ENCODE results near the gene INTS1.

Gene INTS1

DNA sequence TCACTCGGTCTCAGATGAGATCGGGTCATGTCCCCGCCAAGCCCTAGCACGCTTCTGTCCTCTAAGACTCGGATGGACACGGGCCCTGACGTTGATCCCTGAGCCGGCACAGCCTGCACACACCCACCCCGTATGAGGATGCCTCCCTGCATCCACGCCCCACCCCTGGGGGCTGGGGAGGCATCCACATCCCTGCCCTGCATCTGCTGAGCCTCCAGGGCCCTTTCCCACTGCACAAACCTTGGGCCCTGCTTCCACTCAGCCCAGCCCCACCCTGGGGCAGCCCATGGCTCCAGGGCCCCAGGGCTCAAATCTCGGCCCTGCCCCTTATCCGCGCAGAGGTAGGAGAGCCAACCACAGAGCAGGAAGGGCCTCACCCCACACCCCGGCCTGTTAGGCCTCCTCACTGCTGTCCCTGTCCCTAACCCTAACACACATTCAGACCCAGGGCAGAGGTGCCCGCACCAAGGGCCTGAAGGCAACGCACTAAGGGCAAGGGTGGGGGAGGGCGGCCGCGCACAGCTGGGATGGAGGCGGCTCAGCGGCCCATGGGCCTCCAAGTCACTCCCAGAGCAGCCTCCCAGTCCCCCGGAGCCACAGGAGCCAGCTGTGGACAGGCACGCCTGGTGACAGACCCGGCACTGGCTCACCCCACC, 35.4 kb downstream of the INTS1 start:
- no peak for TF ChIP-seq POLR2AphosphoS5 (IDR thresholded peaks at IDR 0.05; ENCODE audit: low read depth, low read length)
- no peak for TF ChIP-seq FOXP2 (optimal IDR thresholded peaks at IDR 0.05; ENCODE audit: borderline replicate concordance, extremely low read depth, extremely low read length, insufficient read depth)
- TF ChIP-seq, protein P1, sequence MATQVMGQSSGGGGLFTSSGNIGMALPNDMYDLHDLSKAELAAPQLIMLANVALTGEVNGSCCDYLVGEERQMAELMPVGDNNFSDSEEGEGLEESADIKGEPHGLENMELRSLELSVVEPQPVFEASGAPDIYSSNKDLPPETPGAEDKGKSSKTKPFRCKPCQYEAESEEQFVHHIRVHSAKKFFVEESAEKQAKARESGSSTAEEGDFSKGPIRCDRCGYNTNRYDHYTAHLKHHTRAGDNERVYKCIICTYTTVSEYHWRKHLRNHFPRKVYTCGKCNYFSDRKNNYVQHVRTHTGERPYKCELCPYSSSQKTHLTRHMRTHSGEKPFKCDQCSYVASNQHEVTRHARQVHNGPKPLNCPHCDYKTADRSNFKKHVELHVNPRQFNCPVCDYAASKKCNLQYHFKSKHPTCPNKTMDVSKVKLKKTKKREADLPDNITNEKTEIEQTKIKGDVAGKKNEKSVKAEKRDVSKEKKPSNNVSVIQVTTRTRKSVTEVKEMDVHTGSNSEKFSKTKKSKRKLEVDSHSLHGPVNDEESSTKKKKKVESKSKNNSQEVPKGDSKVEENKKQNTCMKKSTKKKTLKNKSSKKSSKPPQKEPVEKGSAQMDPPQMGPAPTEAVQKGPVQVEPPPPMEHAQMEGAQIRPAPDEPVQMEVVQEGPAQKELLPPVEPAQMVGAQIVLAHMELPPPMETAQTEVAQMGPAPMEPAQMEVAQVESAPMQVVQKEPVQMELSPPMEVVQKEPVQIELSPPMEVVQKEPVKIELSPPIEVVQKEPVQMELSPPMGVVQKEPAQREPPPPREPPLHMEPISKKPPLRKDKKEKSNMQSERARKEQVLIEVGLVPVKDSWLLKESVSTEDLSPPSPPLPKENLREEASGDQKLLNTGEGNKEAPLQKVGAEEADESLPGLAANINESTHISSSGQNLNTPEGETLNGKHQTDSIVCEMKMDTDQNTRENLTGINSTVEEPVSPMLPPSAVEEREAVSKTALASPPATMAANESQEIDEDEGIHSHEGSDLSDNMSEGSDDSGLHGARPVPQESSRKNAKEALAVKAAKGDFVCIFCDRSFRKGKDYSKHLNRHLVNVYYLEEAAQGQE (IDR thresholded peaks at IDR 0.05; ENCODE audit: insufficient read depth in 1 of 2, low read depth in 2 of 2, low read length in 2 of 2) = no peak
- no peak for TF ChIP-seq SIN3A (IDR thresholded peaks at IDR 0.05; ENCODE audit: borderline replicate concordance, insufficient read depth, low read length)
- TF ChIP-seq TAF1 (IDR thresholded peaks at IDR 0.05; ENCODE audit: borderline replicate concordance, insufficient read depth, low read length) = no peak

DNA sequence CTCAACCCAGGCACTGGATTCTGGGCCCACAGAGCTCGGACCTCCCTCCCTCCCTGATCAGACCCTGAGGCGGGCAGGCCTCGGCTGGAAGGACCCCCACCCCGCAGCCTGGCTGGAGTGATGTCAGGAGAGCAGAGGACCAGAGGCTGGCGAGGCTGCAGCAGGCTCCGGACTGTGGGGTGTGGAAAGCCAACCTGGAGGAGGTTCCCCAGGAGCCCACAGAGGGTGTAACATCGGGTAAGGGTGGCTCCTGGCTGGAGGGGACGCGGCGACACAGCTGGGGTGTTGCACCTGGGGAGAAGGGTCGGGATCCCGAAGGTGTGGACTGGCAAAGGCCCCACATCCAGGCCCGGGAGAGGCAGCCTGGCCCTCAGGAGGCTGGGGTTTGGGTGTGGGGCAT, 36.0 kb downstream of the INTS1 start:
- TF ChIP-seq SIN3A (IDR thresholded peaks at IDR 0.05; ENCODE audit: borderline replicate concordance, insufficient read depth, low read length) (no peak), POLR2AphosphoS5 (IDR thresholded peaks at IDR 0.05; ENCODE audit: low read depth, low read length) (no peak), FOXP2 (optimal IDR thresholded peaks at IDR 0.05; ENCODE audit: borderline replicate concordance, extremely low read depth, extremely low read length, insufficient read depth) (no peak), TAF1 (IDR thresholded peaks at IDR 0.05; ENCODE audit: borderline replicate concordance, insufficient read depth, low read length) (no peak)
- TF ChIP-seq, protein P1 (IDR thresholded peaks at IDR 0.05; ENCODE audit: insufficient read depth in 1 of 2, low read depth in 2 of 2, low read length in 2 of 2) = no peak

DNA sequence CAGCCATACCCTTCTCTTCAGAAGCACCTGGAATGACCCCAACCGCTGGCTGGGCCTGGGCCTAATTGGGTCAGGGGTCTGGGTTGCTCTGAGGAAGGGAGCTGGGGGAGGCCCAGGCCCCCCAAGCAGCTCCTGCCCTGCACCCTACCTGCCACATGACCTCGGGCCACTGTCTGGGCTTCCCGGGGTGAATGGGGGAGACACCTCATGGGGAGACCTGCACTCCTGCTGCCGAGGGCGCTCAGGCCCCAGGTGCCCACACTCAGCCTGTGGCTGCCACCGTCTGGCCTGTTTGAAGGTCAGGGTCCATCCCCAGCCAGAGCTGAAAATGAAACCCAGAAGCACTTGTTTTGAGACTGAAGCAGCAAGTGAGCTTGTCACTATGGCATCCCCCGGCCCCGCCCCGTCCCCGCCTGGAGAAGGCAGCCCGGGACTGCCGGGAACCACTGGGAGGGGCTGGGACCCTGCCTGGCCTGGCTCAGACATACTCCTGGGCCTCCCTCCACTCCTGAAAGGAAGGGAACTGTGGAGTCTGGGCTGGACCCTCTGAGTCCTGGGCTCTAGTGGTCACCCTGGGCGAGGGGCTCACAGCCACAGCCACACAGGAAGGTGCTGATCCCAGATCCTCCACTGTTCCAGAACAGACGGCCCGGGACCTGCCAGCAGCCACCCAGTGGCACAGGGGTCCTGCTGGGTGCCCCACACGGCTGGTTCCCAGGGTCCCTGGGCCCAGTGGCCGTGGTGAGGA, 37.5 kb downstream of the INTS1 start:
- no peak for TF ChIP-seq FOXP2 (optimal IDR thresholded peaks at IDR 0.05; ENCODE audit: borderline replicate concordance, extremely low read depth, extremely low read length, insufficient read depth)
- TF ChIP-seq TAF1 (IDR thresholded peaks at IDR 0.05; ENCODE audit: borderline replicate concordance, insufficient read depth, low read length) = no peak
- TF ChIP-seq SIN3A (IDR thresholded peaks at IDR 0.05; ENCODE audit: borderline replicate concordance, insufficient read depth, low read length) = no peak
- TF ChIP-seq, protein P1 (IDR thresholded peaks at IDR 0.05; ENCODE audit: insufficient read depth in 1 of 2, low read depth in 2 of 2, low read length in 2 of 2) = no peak
- TF ChIP-seq POLR2AphosphoS5 (IDR thresholded peaks at IDR 0.05; ENCODE audit: low read depth, low read length) = no peak

DNA sequence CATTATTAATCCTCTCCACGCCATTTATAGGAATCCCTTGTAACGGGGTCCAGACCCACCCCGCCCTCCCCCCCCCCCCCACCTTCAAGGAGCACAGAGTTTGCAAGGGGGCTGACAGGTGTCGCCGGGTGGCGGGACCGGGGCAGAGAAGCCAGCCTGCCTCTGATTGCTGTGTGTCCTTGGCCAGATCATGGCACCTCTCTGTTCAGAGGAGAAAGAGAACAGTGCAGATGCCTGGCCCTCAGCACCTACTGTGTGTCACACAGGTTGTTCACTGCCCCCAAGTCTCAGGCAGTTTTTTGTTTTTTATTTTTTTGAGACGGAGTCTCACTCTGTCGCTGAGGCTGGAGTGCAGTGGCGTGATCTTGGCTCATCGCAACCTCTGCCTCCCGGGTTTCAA, 39.5 kb downstream of the INTS1 start:
- no peak for TF ChIP-seq POLR2AphosphoS5 (IDR thresholded peaks at IDR 0.05; ENCODE audit: low read depth, low read length)
- no peak for TF ChIP-seq FOXP2 (optimal IDR thresholded peaks at IDR 0.05; ENCODE audit: borderline replicate concordance, extremely low read depth, extremely low read length, insufficient read depth)
- no peak for TF ChIP-seq SIN3A (IDR thresholded peaks at IDR 0.05; ENCODE audit: borderline replicate concordance, insufficient read depth, low read length)
- no peak for TF ChIP-seq TAF1 (IDR thresholded peaks at IDR 0.05; ENCODE audit: borderline replicate concordance, insufficient read depth, low read length)
- TF ChIP-seq, protein P1 (IDR thresholded peaks at IDR 0.05; ENCODE audit: insufficient read depth in 1 of 2, low read depth in 2 of 2, low read length in 2 of 2) = no peak

Data from PFSK-1 (cell line).